Esophagus squamous epithelium (tissue), 4 donors: Measurements from ENCODE around the gene NCEH1.

Experiments
- POLR2A ChIP-seq, 4 donors: fragments of 450-650 bp; IDR thresholded peaks; one replicate each; pipeline ENCODE4 v1.6.1; 2017; ENCODE audit warnings: antibody characterized with exemption in 4 of 4, mild to moderate bottlenecking in 4 of 4, moderate library complexity in 3 of 4
- TF ChIP-seq, protein P1 (sequence below), 6 experiments: fragments of 450-650 bp in 4 of 6; fragments of 200-600 bp in 2 of 6; sonication (generic) in 2 of 6; IDR thresholded peaks; one replicate each; pipeline ENCODE4 v1.5.1; 2016 to 2019; ENCODE audit warnings: antibody characterized with exemption in 6 of 6, mild to moderate bottlenecking in 4 of 6, moderate library complexity in 4 of 6

DNA sequence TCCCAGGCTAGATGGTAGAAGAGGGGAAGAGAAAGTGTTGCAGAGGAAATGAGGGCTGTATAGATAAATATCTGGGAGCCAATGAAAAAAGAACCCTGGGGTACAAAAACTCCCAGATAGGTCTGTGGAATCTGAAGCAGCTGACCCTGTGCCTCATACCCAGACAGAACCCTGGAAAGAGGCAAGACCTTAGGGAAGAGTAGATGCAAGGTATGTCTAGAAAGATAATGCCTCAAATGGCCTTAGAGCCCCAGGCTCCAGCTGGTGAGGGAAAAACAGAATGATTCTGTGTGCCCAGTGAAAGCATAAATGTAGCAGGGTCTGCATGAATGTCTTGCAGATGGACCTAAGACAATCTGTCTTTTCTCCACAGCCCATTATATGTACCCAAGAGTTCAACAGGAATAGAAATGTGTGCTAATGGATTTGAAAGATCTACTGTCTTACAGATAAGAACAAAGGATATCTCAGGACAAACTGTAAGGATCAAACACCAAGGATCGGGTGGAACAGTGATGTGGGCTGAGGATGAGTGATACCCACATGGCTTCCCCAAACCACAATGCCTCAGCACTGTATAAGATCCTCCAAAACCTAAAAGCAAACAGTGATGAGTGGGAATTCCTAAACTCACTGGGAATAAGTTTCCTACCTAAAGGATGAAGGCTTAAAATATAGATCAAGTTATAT lies 58.8 kb downstream of the NCEH1 start:
- TF ChIP-seq, protein P1, sequence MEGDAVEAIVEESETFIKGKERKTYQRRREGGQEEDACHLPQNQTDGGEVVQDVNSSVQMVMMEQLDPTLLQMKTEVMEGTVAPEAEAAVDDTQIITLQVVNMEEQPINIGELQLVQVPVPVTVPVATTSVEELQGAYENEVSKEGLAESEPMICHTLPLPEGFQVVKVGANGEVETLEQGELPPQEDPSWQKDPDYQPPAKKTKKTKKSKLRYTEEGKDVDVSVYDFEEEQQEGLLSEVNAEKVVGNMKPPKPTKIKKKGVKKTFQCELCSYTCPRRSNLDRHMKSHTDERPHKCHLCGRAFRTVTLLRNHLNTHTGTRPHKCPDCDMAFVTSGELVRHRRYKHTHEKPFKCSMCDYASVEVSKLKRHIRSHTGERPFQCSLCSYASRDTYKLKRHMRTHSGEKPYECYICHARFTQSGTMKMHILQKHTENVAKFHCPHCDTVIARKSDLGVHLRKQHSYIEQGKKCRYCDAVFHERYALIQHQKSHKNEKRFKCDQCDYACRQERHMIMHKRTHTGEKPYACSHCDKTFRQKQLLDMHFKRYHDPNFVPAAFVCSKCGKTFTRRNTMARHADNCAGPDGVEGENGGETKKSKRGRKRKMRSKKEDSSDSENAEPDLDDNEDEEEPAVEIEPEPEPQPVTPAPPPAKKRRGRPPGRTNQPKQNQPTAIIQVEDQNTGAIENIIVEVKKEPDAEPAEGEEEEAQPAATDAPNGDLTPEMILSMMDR (IDR thresholded peaks at IDR 0.05) = no peak
- no peak for TF ChIP-seq POLR2A (IDR thresholded peaks at IDR 0.05)
